VCaP (cell line): ENCODE results near the gene C16orf54.
"Not testable (repeated sequence)": the region's sequence is repeated elsewhere in the genome, so short reads cannot be mapped to it uniquely, and the experiment has no call there.

Experiments
- H3K27ac ChIP-seq: fragments of 450-650 bp; 2 replicates; pipeline ENCODE4 v1.5.1; 2017
- CTCF ChIP-seq: fragments of 450-650 bp; conservative IDR thresholded peaks from 2 replicates; pipeline ENCODE4 v1.5.1; 2017; ENCODE audit warnings: mild to moderate bottlenecking, moderate library complexity

The C16orf54 gene

GRCh38 chr16:29784901-29785500, 39.2 kb upstream of the C16orf54 start:
- no peak overlapping the region for H3K27ac ChIP-seq
- no peak for TF ChIP-seq CTCF

GRCh38 chr16:29784157-29784556, 38.4 kb upstream of the C16orf54 start:
- no peak overlapping the region for H3K27ac ChIP-seq
- no peak for TF ChIP-seq CTCF

- not testable (repeated sequence) for H3K27ac ChIP-seq
Observed at GRCh38 chr16:29783094-29783953, 37.5 kb upstream of the C16orf54 start.

GRCh38 chr16:29779474-29779873, 33.7 kb upstream of the C16orf54 start:
- H3K27ac ChIP-seq, result no peak overlapping the region
- no peak for TF ChIP-seq CTCF

GRCh38 chr16:29777576-29778350, 32.0 kb upstream of the C16orf54 start, which contains the start of gene ZG16:
Gene ZG16 (plus strand): TSS chr16:29778256. CDS start chr16:29779267, 1,011 bp downstream.
- no peak for TF ChIP-seq CTCF
- H3K27ac ChIP-seq, result no peak within 1 kb of the TSS

- no peak overlapping the region for H3K27ac ChIP-seq
- TF ChIP-seq CTCF, result no peak
Observed at GRCh38 chr16:29775742-29776408, 30.1 kb upstream of the C16orf54 start.

- TF ChIP-seq CTCF, result no peak
- no peak overlapping the region for H3K27ac ChIP-seq
Observed at GRCh38 chr16:29774730-29775129, 28.9 kb upstream of the C16orf54 start.

- not testable (repeated sequence) for H3K27ac ChIP-seq
Observed at GRCh38 chr16:29772330-29772729, 26.5 kb upstream of the C16orf54 start.
